ENCODE results near the gene MRAP.

MRAP gene

GRCh38 chr21:32322676-32323075 lies 24.0 kb downstream of the MRAP start:
- DNase-seq (ENCODE audit: low spot score) = no peak

GRCh38 chr21:32325706-32326105 lies 27.1 kb downstream of the MRAP start:
- no peak for DNase-seq (ENCODE audit: low spot score)

GRCh38 chr21:32328595-32328994 lies 29.9 kb downstream of the MRAP start:
- no peak for DNase-seq (ENCODE audit: low spot score)

GRCh38 chr21:32329331-32329730 lies 30.7 kb downstream of the MRAP start:
- DNase-seq (ENCODE audit: low spot score) = no peak

GRCh38 chr21:32329776-32330175 lies 31.1 kb downstream of the MRAP start:
- DNase-seq (ENCODE audit: low spot score) = no peak

GRCh38 chr21:32330784-32331311 lies 32.2 kb downstream of the MRAP start:
- no peak for DNase-seq (ENCODE audit: low spot score)

- DNase-seq (ENCODE audit: low spot score) = no peak
Observed at GRCh38 chr21:32331444-32332305, 33.0 kb downstream of the MRAP start.

- no peak for DNase-seq (ENCODE audit: low spot score)
Observed at GRCh38 chr21:32332463-32332951, 33.9 kb downstream of the MRAP start.

GRCh38 chr21:32333953-32334673 lies 35.5 kb downstream of the MRAP start:
- DNase-seq (ENCODE audit: low spot score) = no peak

- peak; percentile 45 for DNase-seq (ENCODE audit: low spot score)
Observed at GRCh38 chr21:32334980-32335531, 36.4 kb downstream of the MRAP start.

GRCh38 chr21:32335601-32336575 lies 37.2 kb downstream of the MRAP start:
- DNase-seq (ENCODE audit: low spot score) = no peak

- no peak for DNase-seq (ENCODE audit: low spot score)
Observed at GRCh38 chr21:32336711-32337110, 38.1 kb downstream of the MRAP start.

GRCh38 chr21:32337206-32337605 lies 38.6 kb downstream of the MRAP start:
- DNase-seq (ENCODE audit: low spot score) = no peak

- DNase-seq (ENCODE audit: low spot score) = no peak
Observed at GRCh38 chr21:32338209-32338921, 39.7 kb downstream of the MRAP start.

- no peak for DNase-seq (ENCODE audit: low spot score)
Observed at GRCh38 chr21:32340863-32341848, 42.5 kb downstream of the MRAP start.

GRCh38 chr21:32346951-32347350 lies 48.3 kb downstream of the MRAP start:
- no peak for DNase-seq (ENCODE audit: low spot score)

GRCh38 chr21:32347351-32347750 lies 48.7 kb downstream of the MRAP start:
- no peak for DNase-seq (ENCODE audit: low spot score)

- DNase-seq (ENCODE audit: low spot score) = no peak
Observed at GRCh38 chr21:32347977-32348376, 49.3 kb downstream of the MRAP start.

- no peak for DNase-seq (ENCODE audit: low spot score)
Observed at GRCh38 chr21:32348604-32349332, 50.1 kb downstream of the MRAP start.
